ENCODE measurements around the gene UGT2B10.

Gene UGT2B10

GRCh38 chr4:68871809-68872642, 56.2 kb downstream of the UGT2B10 start:
- DNase-seq (ENCODE audit: low spot score) = no peak

GRCh38 chr4:68872643-68873502, 57.1 kb downstream of the UGT2B10 start:
- no peak for DNase-seq (ENCODE audit: low spot score)

DNA sequence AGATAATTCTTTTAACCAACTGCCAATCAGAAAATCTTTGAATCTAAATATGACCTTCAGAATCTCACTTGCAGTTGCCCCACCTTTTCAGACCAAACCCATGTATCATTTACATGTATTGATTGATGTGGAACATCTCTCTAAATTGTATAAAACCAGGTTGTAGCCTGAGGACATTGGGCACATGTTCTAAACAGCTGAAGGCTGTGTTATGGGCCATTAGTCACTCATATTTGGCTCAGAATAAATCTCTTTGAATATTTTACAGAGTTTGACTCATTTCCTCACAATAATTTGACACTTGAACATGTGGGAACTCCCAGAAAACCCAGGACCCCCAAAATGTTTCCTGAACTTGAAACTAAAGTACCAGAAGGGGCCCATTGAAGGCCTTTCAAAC, 58.7 kb downstream of the UGT2B10 start:
- DNase-seq (ENCODE audit: low spot score) = no peak

DNA sequence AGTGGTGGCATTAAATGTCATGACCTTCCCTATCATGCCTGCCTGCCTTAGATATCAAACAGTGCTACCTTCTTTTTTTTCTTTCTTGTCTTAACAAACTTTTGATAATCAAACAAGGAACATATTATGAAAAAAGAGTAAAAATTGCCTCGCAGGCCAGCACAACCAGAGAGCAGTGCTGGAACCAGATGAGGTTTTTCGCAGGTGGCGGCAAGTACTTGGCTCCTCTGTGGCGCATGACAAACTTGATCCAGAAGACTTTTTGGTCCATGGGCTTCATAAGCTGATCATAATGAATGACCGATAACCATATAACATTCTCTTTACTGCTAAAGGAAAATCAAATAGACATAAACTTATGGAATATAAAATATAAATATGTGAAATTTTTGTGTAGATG, 61.8 kb downstream of the UGT2B10 start:
- no peak for DNase-seq (ENCODE audit: low spot score)

DNA sequence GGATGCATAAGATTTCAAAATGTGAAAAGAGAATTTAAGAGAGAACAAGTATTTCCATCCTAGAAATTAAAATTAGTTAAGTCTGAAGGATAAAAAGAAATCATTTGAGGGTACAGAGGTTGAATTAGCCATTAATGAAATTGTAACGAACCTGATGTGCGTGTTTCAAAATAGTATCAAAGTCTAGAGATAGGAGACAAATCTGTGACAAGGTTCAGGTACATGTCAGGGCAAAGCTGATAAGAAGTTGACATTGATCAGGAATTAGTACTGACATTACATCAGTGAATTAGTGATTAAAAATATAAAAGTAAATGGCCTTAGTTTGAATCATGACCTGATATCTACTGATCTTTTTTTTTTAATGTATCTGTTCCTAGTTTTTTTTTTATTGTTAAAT, 62.3 kb downstream of the UGT2B10 start:
- no peak for DNase-seq (ENCODE audit: low spot score)

Data from SW480 (cell line).